Panc1 (cell line): Measurements from ENCODE around the gene COL4A2. TPM values are rescaled to one million over a fixed set of nuclear protein-coding genes. Genes with fewer than 3 reads are reported as not detected.

ENCODE experiments used
- ATAC-seq: fragments of 200-7000 bp; cut with Tn5 transposase; 2 replicates; pipeline ENCODE4 v1.9.1; 2020; ENCODE audit warnings: mild to moderate bottlenecking, moderate library complexity
- BruUV-seq: library from RNA; stranded (reverse); fragments of 400-500 nt; replicated peaks from 2 replicates; lab custom pipeline; 2021; lab: Mats Ljungman, UMichigan
- CTCF ChIA-PET: fragments of 300-600 bp; sonication (Branson Sonifier 250); formaldehyde crosslinking; loops from one replicate; lab custom pipeline; 2022; ENCODE audit warnings: antibody characterized with exemption; lab: Charles Lee
- POLR2A ChIA-PET: fragments of 300-600 bp; sonication (Branson Sonifier 250); formaldehyde crosslinking; loops from one replicate; lab custom pipeline; 2022; ENCODE audit warnings: antibody characterized with exemption; lab: Charles Lee
- DNase-seq: peaks from one replicate; pipeline ENCODE4 v3.0.0-alpha.2; 2010; ENCODE audit warnings: low read depth, low spot score
- H3K27ac ChIP-seq: 2 replicates; pipeline ENCODE4 v1.5.1; 2011; ENCODE audit warnings: mild to moderate bottlenecking, low read length, inconsistent platforms
- H3K27me3 ChIP-seq: fragments of 200-500 bp; sonication (Bioruptor generic); 2 replicates; pipeline ENCODE4 v1.6.0; 2014; ENCODE audit warnings: low read length, inconsistent platforms; ENCODE audit not compliant: control insufficient read depth, insufficient read depth
- H3K36me3 ChIP-seq: fragments of 200-500 bp; sonication (Bioruptor generic); 2 replicates; pipeline ENCODE4 v1.5.1; 2014; ENCODE audit warnings: inconsistent platforms, mild to moderate bottlenecking, low read length, moderate library complexity; ENCODE audit not compliant: control insufficient read depth, insufficient read depth
- H3K4me1 ChIP-seq: 2 replicates; pipeline ENCODE4 v1.5.1; 2011; ENCODE audit warnings: inconsistent platforms, mild to moderate bottlenecking, low read length, moderate library complexity; ENCODE audit not compliant: control insufficient read depth, insufficient read depth
- H3K4me3 ChIP-seq, 2 experiments: 2 replicates each; pipeline ENCODE4 v1.5.1; 2011 to 2012; ENCODE audit warnings: low read depth in 2 of 2, low read length in 2 of 2, mild to moderate bottlenecking in 2 of 2, inconsistent platforms in 1 of 2, moderate library complexity in 1 of 2
- H3K9me3 ChIP-seq: fragments of 200-500 bp; sonication (Bioruptor generic); 2 replicates; pipeline ENCODE4 v1.5.1; 2014; ENCODE audit warnings: low read depth, mild to moderate bottlenecking, inconsistent platforms, low read length, moderate library complexity; ENCODE audit not compliant: control insufficient read depth, insufficient read depth
- POLR2AphosphoS5 ChIP-seq: IDR thresholded peaks from 2 replicates; pipeline ENCODE4 v1.6.1; 2012; ENCODE audit warnings: mild to moderate bottlenecking, low read depth, low read length, moderate library complexity
- SIN3A ChIP-seq: IDR thresholded peaks from 2 replicates; pipeline ENCODE4 v1.6.1; 2012; ENCODE audit warnings: low read depth, mild to moderate bottlenecking, low read length, moderate library complexity, borderline replicate concordance; ENCODE audit not compliant: insufficient read depth
- TCF7L2 ChIP-seq: IDR thresholded peaks from 2 replicates; pipeline ENCODE4 v1.6.1; 2011; ENCODE audit warnings: mild to moderate bottlenecking, low read depth, low read length, inconsistent platforms
- in situ Hi-C: cut with HindIII; loops from 2 replicates; pipeline ENCODE4 v1.10.0; 2016; ENCODE audit warnings: low sequenced_read_pairs, low pct_unique_long_range_greater_than_20kb
- intact Hi-C: fragments of 100-400 bp; cut with micrococcal nuclease; formaldehyde crosslinking; loops from one replicate; pipeline ENCODE4 v1.10.0; 2022; ENCODE audit not compliant: unreplicated experiment
- total RNA-seq: library from RNA; stranded (reverse); gene quantifications from one replicate; pipeline ENCODE4 v1.2.1, GENCODE V29; 2021; ENCODE audit not compliant: unreplicated experiment
- TF ChIP-seq, protein P1 (sequence below), 2 experiments: IDR thresholded peaks; 2 replicates each; pipeline ENCODE4 v1.6.1; 2011 to 2012; ENCODE audit warnings: low read depth in 2 of 2, control low read depth in 1 of 2, low read length in 1 of 2, mild to moderate bottlenecking in 1 of 2, moderate library complexity in 1 of 2; ENCODE audit not compliant: insufficient read depth in 1 of 2
- TF ChIP-seq, protein P2 (sequence below): fragments of 450-650 bp; IDR thresholded peaks from 2 replicates; pipeline ENCODE4 v1.5.1; 2017; ENCODE audit warnings: mild to moderate bottlenecking

COL4A2 gene
- total RNA-seq, 1 experiment from 2014 or later = 3.0 TPM

DNA sequence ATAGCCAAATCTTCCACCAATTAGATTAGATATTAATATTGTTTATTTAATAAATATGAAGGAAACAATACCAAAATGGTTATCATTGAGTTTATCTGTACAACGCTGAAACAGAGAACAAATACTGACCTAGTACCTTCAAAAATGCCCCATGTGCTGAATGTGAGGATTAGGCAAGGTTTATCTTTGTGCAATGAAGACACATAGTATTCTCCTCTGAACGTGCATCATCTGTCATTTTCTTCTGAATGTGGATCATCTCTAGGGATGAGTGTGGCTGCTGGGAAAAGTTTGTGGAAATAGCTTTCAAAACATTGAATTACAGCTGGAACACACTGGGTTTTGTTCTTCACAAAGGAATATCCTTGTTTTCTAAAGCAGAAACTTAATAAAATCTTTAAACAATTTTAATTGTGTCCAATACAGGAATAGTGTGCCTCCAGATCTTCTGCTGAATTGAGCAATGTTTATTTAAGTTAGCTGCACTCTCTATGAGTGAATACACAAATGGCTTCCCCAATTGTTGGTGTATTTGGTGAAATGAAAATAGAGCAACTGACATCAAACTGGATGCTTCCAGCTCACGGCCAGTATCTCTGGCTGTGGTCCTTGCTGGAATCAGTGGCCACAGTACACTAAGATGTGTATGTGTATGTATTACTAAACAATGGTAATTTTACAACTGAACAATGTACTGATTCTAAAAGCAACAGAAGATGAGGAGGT, 6.8 kb upstream of the COL4A2 start:
- intact Hi-C loops (no loop called here), in situ Hi-C loops (no loop called here)
- no peak overlapping the region for H3K27ac ChIP-seq
- CTCF ChIA-PET = no interaction called here
- H3K27me3 ChIP-seq = peaks cover 4% of the 10 kb centered on the region
- no peaks in the 10 kb centered on the region for H3K36me3 ChIP-seq
- no peaks in the 10 kb centered on the region for H3K4me1 ChIP-seq
- no peaks in the 10 kb centered on the region for H3K9me3 ChIP-seq
- H3K4me3 ChIP-seq = no peak overlapping the region
- ATAC-seq (no peak), DNase-seq (no peak)
- TF ChIP-seq, protein P1, sequence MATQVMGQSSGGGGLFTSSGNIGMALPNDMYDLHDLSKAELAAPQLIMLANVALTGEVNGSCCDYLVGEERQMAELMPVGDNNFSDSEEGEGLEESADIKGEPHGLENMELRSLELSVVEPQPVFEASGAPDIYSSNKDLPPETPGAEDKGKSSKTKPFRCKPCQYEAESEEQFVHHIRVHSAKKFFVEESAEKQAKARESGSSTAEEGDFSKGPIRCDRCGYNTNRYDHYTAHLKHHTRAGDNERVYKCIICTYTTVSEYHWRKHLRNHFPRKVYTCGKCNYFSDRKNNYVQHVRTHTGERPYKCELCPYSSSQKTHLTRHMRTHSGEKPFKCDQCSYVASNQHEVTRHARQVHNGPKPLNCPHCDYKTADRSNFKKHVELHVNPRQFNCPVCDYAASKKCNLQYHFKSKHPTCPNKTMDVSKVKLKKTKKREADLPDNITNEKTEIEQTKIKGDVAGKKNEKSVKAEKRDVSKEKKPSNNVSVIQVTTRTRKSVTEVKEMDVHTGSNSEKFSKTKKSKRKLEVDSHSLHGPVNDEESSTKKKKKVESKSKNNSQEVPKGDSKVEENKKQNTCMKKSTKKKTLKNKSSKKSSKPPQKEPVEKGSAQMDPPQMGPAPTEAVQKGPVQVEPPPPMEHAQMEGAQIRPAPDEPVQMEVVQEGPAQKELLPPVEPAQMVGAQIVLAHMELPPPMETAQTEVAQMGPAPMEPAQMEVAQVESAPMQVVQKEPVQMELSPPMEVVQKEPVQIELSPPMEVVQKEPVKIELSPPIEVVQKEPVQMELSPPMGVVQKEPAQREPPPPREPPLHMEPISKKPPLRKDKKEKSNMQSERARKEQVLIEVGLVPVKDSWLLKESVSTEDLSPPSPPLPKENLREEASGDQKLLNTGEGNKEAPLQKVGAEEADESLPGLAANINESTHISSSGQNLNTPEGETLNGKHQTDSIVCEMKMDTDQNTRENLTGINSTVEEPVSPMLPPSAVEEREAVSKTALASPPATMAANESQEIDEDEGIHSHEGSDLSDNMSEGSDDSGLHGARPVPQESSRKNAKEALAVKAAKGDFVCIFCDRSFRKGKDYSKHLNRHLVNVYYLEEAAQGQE (IDR thresholded peaks at IDR 0.05; ENCODE audit: insufficient read depth in 1 of 2, low read depth in 2 of 2, low read length in 1 of 2) = no peak
- TF ChIP-seq POLR2AphosphoS5 (no peak), TCF7L2 (no peak), SIN3A (no peak)
- TF ChIP-seq, protein P2, sequence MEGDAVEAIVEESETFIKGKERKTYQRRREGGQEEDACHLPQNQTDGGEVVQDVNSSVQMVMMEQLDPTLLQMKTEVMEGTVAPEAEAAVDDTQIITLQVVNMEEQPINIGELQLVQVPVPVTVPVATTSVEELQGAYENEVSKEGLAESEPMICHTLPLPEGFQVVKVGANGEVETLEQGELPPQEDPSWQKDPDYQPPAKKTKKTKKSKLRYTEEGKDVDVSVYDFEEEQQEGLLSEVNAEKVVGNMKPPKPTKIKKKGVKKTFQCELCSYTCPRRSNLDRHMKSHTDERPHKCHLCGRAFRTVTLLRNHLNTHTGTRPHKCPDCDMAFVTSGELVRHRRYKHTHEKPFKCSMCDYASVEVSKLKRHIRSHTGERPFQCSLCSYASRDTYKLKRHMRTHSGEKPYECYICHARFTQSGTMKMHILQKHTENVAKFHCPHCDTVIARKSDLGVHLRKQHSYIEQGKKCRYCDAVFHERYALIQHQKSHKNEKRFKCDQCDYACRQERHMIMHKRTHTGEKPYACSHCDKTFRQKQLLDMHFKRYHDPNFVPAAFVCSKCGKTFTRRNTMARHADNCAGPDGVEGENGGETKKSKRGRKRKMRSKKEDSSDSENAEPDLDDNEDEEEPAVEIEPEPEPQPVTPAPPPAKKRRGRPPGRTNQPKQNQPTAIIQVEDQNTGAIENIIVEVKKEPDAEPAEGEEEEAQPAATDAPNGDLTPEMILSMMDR = no peak
- POLR2A ChIA-PET = no interaction called here
- no TSS peak for BruUV-seq

DNA sequence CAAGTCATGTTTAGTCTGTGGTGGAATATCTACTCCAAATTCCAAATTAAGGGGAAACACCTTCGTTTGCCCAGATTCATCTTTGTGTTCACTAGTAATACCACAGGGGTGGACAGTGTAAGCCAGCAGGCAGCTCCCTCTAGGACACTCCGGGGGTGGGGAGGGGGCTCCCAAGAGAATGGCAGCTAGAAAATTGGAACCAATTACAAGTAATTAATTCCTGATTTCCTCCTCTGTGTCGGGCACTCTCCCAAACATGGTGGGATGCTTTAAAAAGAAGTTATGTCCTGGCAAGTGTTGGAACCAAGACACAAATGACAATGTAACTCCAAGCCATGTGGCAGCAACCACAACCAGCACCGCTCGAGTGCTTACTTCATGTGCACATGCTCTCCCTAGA, 6.0 kb upstream of the COL4A2 start:
- ChIA-PET CTCF (no interaction called here), POLR2A (no interaction called here)
- Histone ChIP-seq H3K4me1 (no peaks in the 10 kb centered on the region), H3K36me3 (no peaks in the 10 kb centered on the region), H3K27me3 (peaks cover 8% of the 10 kb centered on the region), H3K27ac (no peak overlapping the region), H3K9me3 (no peaks in the 10 kb centered on the region), H3K4me3 (no peak overlapping the region)
- no peak for DNase-seq
- ATAC-seq = no peak
- in situ Hi-C loops = no loop called here
- intact Hi-C loops = no loop called here
- no TSS peak for BruUV-seq
- TF ChIP-seq, protein P1 (IDR thresholded peaks at IDR 0.05; ENCODE audit: insufficient read depth in 1 of 2, low read depth in 2 of 2, low read length in 1 of 2) = no peak
- no peak for TF ChIP-seq POLR2AphosphoS5
- no peak for TF ChIP-seq SIN3A
- TF ChIP-seq TCF7L2 = no peak
- TF ChIP-seq, protein P2 = no peak
